GM19455 (cell line): Measurements from ENCODE around the gene AGFG1.

ENCODE experiments used
- ATAC-seq: cut with Tn5 transposase; IDR thresholded peaks from one replicate; pipeline ENCODE4 v1.9.1; 2021; ENCODE audit not compliant: unreplicated experiment

The AGFG1 gene

GRCh38 chr2:227602358-227602757, 130.4 kb downstream of the AGFG1 start:
- no peak for ATAC-seq

GRCh38 chr2:227606476-227606875, 134.5 kb downstream of the AGFG1 start:
- ATAC-seq = no peak

GRCh38 chr2:227607941-227608340, 136.0 kb downstream of the AGFG1 start:
- no peak for ATAC-seq

- no peak for ATAC-seq
These were observed 136.8 kb downstream of the AGFG1 start for GRCh38 chr2:227608561-227609338.

- no peak for ATAC-seq
These were observed 138.2 kb downstream of the AGFG1 start for GRCh38 chr2:227610123-227610522.
